NCI-H774 (cell line): ENCODE data around the gene PADI2.

Source experiments
- DNase-seq: peaks from one replicate; lab custom pipeline; 2025; lab: John Stamatoyannopoulos, UW

Gene PADI2

DNA sequence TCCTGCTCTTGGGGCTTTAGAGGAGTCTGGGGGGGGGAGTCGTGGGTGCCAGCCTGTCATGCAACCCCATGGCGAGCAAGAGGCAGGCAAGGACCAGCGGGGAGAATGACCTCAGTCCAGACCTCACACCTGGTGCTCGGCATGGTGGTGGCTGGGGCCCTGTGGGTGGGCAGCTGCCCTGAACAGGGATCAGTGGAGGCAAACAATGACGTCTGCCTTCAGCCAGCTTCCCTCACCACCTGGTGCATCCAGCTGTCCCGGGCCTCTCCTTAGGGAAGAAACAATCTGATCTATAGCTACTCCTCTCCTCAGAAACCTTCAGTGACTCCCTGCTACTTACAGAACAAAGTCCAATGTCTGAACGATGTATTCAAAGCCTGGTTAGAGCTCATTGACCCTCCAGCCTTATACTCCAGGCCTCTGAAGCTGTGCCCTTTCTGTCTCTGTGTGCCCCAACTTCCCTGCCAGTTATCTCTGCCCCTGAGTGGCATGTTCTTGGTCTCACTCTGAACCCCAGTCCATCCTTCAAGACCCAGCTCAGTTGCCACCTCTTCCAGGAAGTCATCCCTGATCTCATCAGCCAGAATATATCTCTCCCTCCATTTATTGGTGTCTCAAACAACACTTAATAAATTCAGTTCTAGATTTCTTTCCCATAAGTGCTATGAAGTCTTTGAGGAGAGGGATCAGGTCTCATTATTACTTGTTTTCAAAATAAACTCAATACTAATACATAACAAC is 6.6 kb downstream of the PADI2 start:
- no peak for DNase-seq

DNA sequence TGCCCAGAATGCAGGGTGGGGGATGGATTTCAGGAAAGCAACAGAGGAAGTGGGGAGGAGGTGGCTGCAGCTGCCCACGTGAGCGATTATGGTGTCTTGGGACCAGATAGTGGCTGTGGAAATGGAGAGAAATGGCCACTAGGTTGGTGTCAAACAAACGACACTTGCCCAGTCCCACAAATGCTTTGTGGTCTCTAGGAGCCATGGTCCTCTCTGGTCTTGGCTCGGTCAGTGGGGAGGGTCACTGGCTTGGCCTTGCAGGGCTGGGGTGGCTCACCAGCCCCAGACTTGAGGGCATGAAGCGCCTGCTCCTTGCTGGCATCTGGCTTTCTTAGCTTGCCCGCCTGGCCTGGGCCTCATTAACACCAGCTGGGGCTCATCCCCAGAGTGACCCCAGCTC is 7.2 kb downstream of the PADI2 start:
- DNase-seq = no peak

- no peak for DNase-seq
Measured at GRCh38 chr1:17110555-17110926, 8.7 kb downstream of the PADI2 start.

DNA sequence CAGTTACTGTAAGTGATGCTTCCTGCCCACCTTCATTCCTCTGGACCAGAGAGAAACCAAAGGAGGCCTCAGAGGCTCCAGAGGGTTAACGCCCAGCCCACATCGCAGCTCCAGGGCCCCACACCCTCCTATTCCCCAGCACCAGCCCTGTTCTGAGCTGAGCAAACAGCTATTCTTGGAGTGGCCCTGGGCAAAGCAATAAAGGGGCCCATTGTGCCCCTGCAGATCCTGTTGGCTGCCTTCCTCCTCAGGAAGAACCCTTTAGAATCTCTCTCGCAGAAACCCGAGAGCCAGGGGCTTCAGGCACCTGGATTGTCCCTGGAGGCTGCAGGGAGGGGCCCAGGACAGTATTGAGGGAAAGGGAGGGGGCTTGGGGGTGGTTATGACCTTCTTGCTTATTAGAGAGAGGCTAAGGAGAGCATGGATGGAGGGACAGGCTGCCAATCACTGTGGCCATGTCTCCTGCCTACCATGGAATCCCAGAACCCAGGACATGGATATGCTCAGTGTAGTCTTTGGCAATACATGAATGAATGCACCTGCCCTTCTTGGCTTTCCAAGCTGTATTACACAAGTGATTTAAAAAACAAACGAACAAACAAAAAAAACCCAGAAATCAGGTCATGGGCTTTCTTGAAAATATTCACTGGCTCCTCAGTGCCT is 9.2 kb downstream of the PADI2 start:
- DNase-seq = no peak

GRCh38 chr1:17108786-17109185 is 10.5 kb downstream of the PADI2 start:
- DNase-seq = no peak

DNA sequence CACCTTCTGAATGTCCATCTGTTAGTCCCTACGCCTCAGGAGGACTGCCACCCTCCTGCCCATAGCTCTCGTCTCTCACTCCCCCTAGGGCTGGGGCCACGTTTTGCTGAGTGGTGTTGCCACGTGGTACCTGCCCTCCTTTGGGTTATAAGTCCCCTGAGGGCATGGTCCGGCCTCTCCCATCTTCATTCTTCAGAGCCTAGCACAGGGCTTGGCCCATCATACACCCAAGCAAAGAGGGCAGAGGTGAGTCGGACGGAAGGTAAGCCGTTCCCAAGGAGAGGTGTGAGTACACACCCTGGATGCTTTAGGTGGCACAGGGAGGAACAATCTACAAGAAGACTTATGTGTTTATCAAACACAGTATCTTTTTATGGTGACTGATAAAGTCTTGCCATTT is 10.9 kb downstream of the PADI2 start:
- DNase-seq = no peak

- no peak for DNase-seq
Measured at GRCh38 chr1:17104782-17105181, 14.5 kb downstream of the PADI2 start.

DNA sequence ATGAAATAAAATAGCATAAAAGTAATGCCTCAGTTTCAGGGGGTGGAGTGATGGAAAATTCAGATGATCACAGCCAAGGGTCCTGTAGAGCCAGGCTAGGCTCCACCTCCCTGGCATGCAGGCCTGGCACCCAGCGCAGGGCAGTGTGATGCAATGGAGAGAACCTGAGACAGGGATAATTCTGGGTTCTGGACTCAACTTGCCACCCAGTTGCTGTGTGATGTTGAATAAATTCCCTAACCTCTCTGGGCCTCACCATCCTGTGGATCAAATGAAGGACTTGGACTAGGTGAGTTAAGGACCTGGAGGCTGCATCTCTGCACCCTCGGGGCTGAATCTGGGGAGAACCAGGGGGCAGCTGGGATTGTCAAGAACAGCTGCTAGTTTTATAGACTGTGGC is 17.0 kb downstream of the PADI2 start:
- no peak for DNase-seq

GRCh38 chr1:17101261-17101660 is 18.0 kb downstream of the PADI2 start:
- DNase-seq = no peak

GRCh38 chr1:17099616-17100340 is 19.5 kb downstream of the PADI2 start:
- no peak for DNase-seq

DNA sequence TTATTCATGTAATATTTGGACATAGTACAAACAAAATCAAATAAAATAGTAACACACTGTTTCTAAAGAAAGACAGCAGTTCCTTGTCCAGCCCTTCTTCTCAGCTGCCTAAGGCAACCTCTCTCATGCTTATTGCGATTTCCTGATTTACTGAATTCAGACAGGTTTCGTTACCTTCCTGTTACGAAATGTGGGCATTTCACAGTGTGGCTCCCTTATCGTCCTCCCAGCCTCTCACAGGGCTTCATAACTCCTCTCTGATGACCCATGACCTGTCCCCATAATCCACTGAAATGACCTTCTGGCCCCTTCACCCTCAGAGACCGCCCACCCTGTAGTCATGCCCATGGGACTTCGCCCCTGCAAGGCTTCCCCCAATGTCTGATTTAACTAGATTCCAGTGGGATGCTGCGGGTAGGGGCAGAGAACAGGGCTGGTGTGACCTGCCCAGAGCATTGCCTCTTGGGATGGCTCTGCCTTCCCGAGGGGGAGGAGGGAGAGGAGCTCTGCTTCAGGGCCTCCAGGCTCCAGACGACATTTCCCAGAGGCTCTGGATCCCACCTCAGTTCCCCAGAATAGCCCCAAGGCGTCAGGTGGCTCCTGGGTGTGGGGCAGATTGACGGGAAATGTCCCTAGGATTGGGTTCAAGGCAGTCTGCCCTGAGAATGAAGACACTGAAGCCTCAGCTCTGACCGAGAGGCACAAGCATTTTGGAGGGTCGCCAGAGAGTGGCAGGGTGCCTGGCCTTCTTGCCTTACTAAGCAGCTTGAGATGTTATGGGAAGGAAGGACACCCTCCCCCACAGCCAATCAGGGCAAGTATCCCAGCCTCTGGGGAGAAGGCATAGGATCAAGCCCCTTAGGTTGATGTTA is 20.6 kb downstream of the PADI2 start:
- no peak for DNase-seq

DNA sequence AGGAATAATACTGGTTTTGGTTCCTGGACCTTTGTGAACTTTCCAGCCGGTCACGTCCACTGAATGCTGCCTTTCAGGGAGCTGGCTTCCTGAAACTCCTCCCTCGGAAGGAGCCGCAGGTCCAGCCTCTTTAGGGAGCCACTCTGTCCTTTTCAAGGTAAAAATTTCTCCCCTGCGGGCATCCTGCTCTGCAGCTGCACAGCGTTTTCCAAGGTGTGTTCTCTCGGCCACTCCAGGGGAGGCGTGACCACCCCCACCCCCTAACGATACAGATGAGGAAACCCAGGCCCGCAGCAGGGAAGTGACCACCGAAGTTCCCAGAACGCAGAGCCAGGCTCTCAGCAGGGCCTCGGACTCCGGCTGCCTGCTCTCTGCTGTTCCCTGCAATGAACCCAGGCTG is 21.5 kb downstream of the PADI2 start:
- DNase-seq = no peak

- DNase-seq = no peak
Measured at GRCh38 chr1:17097147-17097546, 22.1 kb downstream of the PADI2 start.

DNA sequence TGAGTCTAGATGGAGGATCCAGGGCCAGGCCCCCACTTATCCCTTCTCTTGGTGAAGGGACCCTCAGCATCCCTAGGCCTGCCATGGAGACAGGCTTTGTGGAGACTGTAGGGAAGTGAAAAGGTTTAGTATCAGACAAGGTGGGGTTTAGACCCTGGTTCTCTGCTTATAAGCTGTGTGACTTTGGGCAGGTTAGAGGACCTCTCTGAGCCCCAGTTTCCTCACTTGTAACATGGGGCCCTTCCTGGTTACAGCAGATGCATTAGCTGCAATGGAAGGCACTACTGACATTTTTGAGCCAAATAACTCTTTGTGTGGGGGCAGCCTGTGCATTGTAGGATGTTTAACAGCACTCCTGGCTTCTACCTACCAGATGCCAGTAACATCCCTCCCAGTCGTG is 22.7 kb downstream of the PADI2 start:
- DNase-seq = no peak

GRCh38 chr1:17095141-17095540 is 24.1 kb downstream of the PADI2 start:
- no peak for DNase-seq

DNA sequence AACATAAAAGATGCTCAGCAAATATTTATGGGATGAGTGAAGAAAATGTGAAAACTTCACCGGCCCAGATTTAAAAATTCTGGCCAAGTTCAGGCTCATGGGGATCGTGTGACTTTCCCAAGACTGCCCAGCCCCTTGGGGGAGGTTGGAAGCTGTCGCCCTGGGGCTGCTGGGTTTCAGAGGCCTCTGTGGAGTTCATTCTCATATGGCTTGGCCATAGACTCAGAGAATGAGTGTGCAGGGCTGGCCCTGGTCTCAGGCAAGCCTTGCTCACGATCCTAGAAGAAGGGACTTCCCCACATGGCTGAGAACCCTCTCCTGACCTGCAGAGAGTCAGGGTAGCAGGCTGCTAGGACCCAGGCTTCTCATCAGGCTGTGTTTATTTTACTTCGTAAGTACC is 24.6 kb downstream of the PADI2 start:
- DNase-seq = no peak

DNA sequence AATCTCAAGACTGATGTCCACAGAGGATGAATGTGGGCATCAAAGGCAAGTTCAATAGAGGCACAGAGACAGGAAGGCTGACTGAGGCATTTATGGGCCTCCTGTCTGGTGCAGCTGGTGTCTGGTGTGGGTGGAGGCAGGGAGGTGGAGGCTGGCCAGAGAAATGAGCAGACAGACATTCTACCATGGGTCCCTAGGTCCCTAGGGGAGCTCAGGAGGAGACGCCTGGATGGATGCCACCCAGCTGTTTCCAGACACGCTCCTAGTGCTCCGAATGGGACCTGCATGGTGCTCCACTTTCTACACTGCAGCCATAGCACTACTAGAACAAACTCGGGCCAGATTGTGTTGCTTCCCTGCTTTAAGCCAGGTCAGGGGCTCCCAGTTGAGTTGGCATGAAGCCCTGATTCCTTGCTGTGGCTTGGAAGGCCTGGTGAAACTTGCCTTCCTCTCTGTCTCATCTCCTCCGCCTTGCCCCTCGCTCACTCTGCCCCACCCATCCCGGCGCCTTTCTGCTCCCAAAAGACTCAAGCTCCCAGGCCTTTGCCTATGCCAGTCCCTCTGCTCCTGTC is 25.3 kb downstream of the PADI2 start:
- no peak for DNase-seq

DNA sequence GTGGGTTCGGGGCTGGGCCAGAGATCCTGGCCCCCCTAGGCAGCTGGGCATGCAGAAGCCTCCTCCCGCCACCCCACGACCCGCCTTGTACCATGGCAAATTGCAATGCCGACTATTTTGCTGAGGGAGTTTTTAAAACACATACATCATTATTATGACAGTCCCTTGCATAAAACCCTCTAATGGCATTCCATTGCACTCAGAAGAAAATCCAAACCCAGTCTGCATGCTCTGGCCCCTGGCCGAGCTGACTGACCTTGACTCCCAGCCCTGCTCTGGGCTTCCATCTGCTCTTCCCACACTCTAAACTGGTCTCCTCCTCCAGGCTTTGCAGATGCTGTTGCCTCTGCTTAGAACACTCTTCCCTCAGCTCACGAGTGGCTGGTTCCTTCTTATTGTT is 28.0 kb downstream of the PADI2 start:
- DNase-seq = no peak

- DNase-seq = no peak
Measured at GRCh38 chr1:17089506-17089905, 29.7 kb downstream of the PADI2 start.

GRCh38 chr1:17086751-17087150 is 32.5 kb downstream of the PADI2 start:
- DNase-seq = no peak

- DNase-seq = no peak
Measured at GRCh38 chr1:17084787-17085186, 34.5 kb downstream of the PADI2 start.

DNA sequence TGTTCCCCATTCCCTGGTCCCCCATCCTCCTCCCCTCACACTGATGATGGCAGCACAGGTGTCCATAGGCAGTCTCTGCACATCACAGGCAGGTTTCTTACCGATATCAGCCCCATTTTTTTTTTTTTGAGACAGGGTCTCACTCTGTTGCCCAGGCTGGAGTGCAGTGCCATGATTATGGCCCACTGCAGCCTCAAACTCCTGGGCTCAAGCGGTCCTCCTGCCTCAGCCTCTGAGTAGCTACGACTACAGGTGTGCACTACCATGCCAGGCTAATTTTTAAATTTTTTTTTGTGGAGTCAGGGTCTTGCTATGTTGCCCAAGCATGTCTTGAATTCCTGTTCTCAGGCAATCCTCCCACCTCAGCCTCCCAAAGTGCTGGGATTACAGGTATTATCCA is 36.5 kb downstream of the PADI2 start:
- no peak for DNase-seq
